HL-60/S4 treated with retinoic acid at 250 ng/mL for 4 days and 3 days (cell line): ENCODE data around the gene REEP3.
"Not testable (repeated sequence)": the region's sequence is repeated elsewhere in the genome, so short reads cannot be mapped to it uniquely, and the experiment has no call there.

ENCODE experiments used
- in situ Hi-C: fragments of 300-500 bp; cut with MboI; formaldehyde crosslinking; loops from 2 replicates; pipeline ENCODE4 v1.7.0; 2022; ENCODE audit warnings: low sequenced_read_pairs

REEP3 gene

GRCh38 chr10:63547628-63548360, 26.6 kb downstream of the REEP3 start:
- in situ Hi-C loops, result no loop called here

DNA sequence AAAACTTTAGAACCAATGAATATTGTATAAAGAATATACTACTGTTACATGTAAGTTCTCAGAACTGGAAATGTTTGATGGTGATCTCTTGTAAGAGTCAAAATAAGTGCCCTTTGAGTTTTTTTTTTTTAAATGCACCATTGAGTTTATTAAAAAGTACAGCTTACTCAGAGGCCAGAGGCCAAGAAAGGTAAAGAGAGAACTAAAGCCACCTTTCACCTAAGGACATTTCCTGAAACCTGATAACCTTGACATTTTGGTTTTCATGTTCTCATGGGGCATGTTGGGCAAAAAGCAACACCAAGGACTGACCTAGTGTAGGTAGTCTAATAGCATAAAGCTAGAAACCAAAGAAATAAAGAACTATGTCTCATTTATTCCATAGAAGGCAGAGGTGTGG, 27.7 kb downstream of the REEP3 start:
- in situ Hi-C loops, result no loop called here

- in situ Hi-C loops, result no loop called here
Observed at GRCh38 chr10:63549810-63550209, 28.6 kb downstream of the REEP3 start.

- in situ Hi-C loops, result no loop called here
Observed at GRCh38 chr10:63553031-63553430, 31.8 kb downstream of the REEP3 start.

- in situ Hi-C loops, result no loop called here
Observed at GRCh38 chr10:63553473-63553872, 32.3 kb downstream of the REEP3 start.

DNA sequence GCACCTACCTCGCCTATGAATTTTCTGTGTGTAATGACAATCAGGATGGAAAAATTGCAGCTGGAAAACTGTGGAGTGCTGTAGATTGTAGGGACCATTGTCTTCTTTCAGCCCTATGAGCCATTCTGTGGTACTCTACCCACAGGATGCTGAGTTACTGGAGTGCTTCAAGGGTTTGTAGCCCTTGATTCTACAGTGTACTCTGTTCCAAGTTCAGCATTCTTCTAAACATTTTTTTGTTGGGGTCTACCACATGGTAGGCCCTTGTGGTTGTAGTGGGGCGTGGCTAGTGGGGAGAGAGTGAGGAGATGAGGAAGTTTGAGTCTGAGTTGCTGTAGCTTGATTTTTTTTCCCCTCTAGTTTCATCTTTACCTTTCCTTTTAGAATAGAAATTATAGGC, 33.5 kb downstream of the REEP3 start:
- in situ Hi-C loops, result no loop called here

GRCh38 chr10:63555330-63555729, 34.1 kb downstream of the REEP3 start:
- in situ Hi-C loops, result no loop called here

- in situ Hi-C loops, result no loop called here
Observed at GRCh38 chr10:63558132-63558784, 37.1 kb downstream of the REEP3 start.

DNA sequence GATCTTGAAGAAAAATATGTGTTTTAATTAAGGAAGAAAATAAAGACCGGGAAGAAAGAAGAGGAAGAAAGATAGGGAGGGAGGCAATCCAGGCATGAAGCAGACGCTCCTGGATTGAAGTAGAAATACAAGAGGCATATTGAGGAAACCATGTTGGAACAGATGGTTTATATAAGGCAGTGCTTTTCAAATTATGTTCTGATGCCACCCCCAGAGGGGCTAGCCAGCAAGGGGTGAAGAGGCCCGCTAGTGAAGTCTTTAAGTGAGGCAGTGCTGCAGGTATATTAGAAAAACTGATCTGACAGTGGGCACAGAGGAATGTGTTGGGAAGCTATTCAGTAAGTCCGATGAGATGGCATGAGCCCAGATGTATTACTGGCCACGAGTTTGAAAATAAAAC, 40.1 kb downstream of the REEP3 start:
- in situ Hi-C loops, result no loop called here

- in situ Hi-C loops, result no loop called here
Observed at GRCh38 chr10:63562391-63562790, 41.2 kb downstream of the REEP3 start.

DNA sequence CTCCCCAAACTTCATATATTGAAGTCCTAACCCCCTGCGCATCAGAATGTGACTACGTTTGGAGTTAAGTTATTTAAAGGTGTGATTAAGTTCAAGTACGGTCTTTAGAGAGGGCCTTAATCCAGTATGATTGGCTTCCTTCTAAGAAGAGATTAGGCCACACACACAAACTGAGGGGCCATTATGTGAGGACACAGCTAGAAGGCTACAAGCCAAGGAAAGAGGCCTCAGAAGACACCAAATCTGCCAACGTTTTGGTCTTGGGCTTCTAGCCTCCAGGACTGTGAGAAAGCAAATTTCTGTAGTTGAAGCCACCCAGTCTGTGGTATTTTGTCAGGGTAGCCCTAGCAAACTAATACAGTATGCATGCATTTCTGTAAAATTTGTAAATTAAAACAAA, 41.7 kb downstream of the REEP3 start:
- in situ Hi-C loops, result no loop called here

GRCh38 chr10:63563623-63564022, 42.4 kb downstream of the REEP3 start:
- in situ Hi-C loops, result no loop called here

GRCh38 chr10:63564731-63565130, 43.5 kb downstream of the REEP3 start:
- in situ Hi-C loops, result not testable (repeated sequence)

- in situ Hi-C loops, result no loop called here
Observed at GRCh38 chr10:63573068-63573697, 52.0 kb downstream of the REEP3 start.

- in situ Hi-C loops, result no loop called here
Observed at GRCh38 chr10:63574011-63574410, 52.8 kb downstream of the REEP3 start.

DNA sequence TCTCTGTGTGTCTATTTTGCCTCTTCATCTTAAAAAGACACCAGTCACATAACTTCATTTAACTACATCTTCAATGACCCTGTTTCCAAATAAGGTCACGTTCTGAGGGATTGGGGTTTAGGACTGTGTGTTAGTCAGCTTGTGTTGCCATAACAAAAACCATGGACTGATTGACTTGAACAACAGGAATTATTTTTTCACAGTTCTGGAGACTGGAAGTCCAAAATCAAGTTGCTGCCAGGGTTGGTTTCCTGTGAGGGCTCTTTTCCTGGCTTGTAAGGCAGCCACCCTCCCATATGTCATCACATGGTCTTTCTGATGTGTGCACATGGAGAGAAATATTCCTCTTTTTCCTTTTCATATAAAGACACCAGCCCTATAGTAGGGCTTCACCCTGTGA, 55.3 kb downstream of the REEP3 start:
- in situ Hi-C loops, result no loop called here

DNA sequence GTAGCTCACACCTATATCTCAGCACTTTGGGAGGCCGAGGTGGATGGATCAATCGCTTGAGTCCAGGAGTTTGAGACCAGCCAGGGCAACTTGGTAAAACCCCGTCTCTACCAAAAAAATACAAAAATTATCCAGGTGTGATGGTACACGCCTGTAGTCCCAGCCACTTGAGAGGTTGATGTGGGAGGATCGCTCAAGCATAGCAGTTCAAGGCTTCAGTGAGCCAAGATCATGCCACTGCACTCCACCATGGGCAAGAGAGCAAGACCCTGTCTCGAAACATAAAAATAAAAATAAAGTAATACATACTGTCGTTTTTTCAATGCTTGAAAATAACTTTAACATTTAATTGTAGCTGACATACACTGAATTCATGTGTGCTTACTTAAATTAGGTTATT, 57.3 kb downstream of the REEP3 start:
- in situ Hi-C loops, result no loop called here

GRCh38 chr10:63579371-63580014, 58.3 kb downstream of the REEP3 start:
- in situ Hi-C loops, result no loop called here

DNA sequence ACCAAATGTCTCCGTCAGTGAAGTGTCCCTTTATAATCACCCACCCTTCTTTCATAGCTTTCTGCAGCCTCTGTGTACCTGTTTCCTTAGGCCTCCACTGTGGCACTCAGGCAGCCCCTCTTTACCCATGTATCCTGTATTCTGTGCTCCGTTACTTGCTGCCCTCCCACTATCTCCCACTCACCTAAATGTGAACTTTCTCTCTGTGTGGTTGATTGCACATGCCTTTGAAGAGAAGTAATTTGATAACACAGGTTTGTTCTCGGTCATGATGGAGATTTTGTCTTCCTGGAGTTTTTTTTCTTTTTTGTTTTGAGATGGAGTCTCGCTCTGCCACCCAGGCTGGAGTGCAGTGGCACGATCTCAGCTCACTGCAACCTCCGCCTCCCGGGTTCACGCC, 61.5 kb downstream of the REEP3 start:
- in situ Hi-C loops, result no loop called here

GRCh38 chr10:63583397-63583796, 62.2 kb downstream of the REEP3 start:
- in situ Hi-C loops, result no loop called here

DNA sequence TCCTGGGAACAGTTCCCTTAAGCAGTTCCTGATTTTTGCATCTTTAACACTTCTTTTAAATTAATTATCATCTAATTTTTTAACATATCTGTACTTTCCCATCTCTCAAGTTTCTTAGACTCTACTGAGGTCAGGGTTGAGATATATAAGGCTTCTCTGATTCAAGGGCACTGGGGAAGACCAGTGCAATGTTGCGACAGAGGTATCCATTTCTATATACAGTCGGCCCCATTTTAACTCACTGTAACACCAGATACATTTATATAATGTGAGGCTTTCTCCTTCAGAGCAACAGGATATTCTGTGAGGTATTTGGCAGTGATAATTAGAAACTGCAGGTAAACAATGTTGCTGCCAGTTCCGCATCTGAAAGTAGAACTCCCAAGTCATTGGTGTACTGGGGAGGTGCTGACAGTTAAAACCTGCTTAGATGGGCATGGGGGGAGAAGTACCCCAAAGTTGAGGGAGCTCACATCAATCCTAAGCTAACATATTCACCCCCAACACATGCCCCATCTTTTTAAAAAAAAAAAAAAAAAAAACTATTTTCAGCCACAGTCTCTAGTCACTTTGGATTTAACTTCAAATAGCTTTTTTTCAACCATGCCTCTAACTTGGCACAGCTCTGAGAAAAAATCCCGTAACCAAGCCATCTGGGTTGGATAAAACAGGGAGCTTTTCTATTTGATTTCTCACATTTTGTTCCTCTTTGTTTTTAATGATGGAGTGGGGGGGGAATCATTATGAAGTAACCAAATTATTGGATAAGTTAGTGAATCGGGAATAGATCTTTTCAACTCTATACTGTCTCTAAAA, 62.9 kb downstream of the REEP3 start:
- in situ Hi-C loops, result no loop called here
